Measurements from ENCODE around the gene NDUFC1. TPM values are rescaled to one million over a fixed set of nuclear protein-coding genes. Genes with fewer than 3 reads are reported as not detected.
"Not testable (repeated sequence)": the region's sequence is repeated elsewhere in the genome, so short reads cannot be mapped to it uniquely, and the experiment has no call there.

NDUFC1 gene
- total RNA-seq, 1 donor = 39.7 TPM

DNA sequence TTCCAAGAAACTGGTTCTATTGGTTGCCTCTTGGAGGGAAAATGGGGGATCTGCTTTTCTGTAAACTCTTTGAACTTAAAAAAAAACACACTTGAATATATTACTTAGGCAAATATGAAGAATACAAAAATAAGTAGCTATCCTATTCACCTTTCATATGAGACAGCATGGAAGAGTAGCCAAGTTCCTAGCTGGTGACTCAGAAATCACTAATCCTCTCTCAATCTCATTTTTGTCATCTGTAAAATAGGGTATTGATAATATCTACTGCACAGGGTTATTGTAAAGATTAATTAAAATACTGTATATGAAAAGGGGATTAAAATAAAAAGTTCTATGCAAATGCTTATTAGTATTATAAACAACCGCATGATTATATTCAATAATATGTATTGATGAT is 35.0 kb downstream of the NDUFC1 start:
- TF ChIP-seq CTCF (IDR thresholded peaks at IDR 0.05; ENCODE audit: insufficient read depth, low read depth, low read length) = no peak
- no peak overlapping the region for H3K4me3 ChIP-seq (ENCODE audit: low read depth, low read length)
- no peak for DNase-seq (ENCODE audit: low read depth)

DNA sequence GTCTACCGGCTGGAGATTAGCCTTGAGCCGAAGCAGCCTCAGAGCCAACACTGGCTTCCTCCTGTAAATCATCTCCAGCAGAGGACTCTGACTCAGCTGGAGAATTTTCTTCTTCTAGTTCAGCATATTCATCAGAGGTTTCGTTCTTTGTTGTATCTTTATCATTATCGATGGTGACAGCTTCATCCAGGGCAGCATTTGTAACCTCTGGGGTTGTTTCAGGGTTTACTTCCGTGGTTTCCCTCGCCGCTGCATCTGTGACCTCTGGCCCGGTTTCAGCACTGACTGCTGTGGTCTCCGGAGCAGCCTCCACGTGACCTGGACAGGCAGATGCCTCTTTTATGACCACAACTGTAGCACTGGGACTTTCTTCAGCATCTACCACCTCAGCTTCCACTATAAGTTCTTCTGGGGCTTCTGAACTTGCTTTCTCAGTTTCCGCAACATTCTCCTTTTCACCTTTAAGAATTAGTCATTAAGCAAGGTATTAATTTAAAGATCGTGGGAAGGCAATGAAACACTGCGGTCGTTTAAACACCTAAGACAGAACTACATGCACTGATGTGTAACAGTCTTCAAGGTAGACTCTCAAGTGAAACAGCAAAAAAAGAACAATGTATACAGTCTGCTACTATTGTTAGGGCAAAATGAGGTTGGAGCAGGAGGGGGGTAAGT is 35.6 kb downstream of the NDUFC1 start:
- no peak for TF ChIP-seq CTCF (IDR thresholded peaks at IDR 0.05; ENCODE audit: insufficient read depth, low read depth, low read length)

GRCh38 chr4:139266208-139266582 is 36.1 kb downstream of the NDUFC1 start:
- TF ChIP-seq CTCF (IDR thresholded peaks at IDR 0.05; ENCODE audit: insufficient read depth, low read depth, low read length) = no peak

More for the DNA sequence above, 35.6 kb downstream of the NDUFC1 start:
- DNase-seq (ENCODE audit: low read depth) = peak; percentile 92
- peak overlapping the region; percentile 49 for H3K4me3 ChIP-seq (ENCODE audit: low read depth, low read length)

GRCh38 chr4:139265654-139266053 is 36.6 kb downstream of the NDUFC1 start:
- no peak overlapping the region for H3K4me3 ChIP-seq (ENCODE audit: low read depth, low read length)
- no peak for TF ChIP-seq CTCF (IDR thresholded peaks at IDR 0.05; ENCODE audit: insufficient read depth, low read depth, low read length)
- no peak for DNase-seq (ENCODE audit: low read depth)

More at GRCh38 chr4:139266208-139266582, 36.1 kb downstream of the NDUFC1 start:
- no peak for DNase-seq (ENCODE audit: low read depth)
- H3K4me3 ChIP-seq (ENCODE audit: low read depth, low read length) = peak overlapping the region; percentile 49

DNA sequence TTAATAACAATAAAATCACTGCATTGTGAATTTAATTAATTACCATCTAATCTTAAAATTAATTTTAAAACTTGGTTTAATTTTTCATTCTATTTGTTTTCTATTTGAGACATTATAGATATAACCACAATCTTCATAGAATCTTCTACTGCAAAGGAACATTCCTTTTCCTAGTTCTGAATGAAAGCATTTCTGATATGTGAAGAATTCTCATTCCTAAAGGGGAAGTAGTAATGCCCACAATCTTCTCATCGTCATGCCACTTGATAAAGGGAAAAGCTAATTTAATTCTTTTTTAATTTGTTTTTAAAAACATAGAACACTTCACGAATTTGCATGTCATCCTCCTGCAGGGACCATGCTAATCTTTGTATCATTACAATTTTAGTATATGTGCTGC is 45.9 kb downstream of the NDUFC1 start:
- H3K4me3 ChIP-seq (ENCODE audit: low read depth, low read length) = no peak overlapping the region
- no peak for TF ChIP-seq CTCF (IDR thresholded peaks at IDR 0.05; ENCODE audit: insufficient read depth, low read depth, low read length)
- DNase-seq (ENCODE audit: low read depth) = no peak

DNA sequence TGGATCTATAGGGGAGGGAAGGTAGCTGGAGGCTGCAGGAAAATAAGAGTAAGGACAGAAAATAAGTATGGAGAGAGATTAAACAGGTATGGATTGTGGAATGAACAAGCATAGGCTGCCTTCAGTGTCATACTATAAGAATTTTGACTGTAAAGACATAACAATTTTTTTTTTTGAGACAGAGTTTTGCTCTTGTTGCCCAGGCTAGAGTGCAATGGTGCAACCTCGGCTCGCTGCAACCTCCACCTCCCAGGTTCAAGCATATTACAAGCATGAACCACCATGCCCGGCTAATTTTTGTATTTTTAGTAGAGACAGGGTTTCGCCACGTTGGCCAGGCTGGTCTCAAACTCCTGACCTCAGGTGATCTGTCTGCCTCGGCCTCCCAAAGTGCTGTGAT is 46.7 kb downstream of the NDUFC1 start:
- not testable (repeated sequence) for H3K4me3 ChIP-seq (ENCODE audit: low read depth, low read length); DNase-seq (ENCODE audit: low read depth)

- TF ChIP-seq CTCF (IDR thresholded peaks at IDR 0.05; ENCODE audit: insufficient read depth, low read depth, low read length) = no peak
- peak; percentile 20 for DNase-seq (ENCODE audit: low read depth)
These were observed 48.6 kb downstream of the NDUFC1 start for GRCh38 chr4:139253713-139254112.

More at GRCh38 chr4:139253713-139254112, 48.6 kb downstream of the NDUFC1 start:
- H3K4me3 ChIP-seq (ENCODE audit: low read depth, low read length) = no peak overlapping the region

All from fibroblast of villous mesenchyme (primary cell).